HepG2 (cell line): ENCODE measurements around the gene TTLL10. TPM values are rescaled to one million over a fixed set of nuclear protein-coding genes. Genes with fewer than 3 reads are reported as not detected.

Experiments
- AGO1 ChIP-seq: fragments of 200-400 bp; formaldehyde crosslinking; IDR thresholded peaks from 2 replicates; pipeline ENCODE4 v1.6.1; 2017; ENCODE audit warnings: mild to moderate bottlenecking, low read depth, low read length, moderate library complexity; ENCODE audit not compliant: poor library complexity, severe bottlenecking
- GPBP1L1 ChIP-seq: sonication (generic); formaldehyde crosslinking; IDR thresholded peaks from 2 replicates; pipeline ENCODE4 v1.5.0; 2020; ENCODE audit warnings: mild to moderate bottlenecking, missing genetic modification reagents
- HNRNPH1 ChIP-seq: fragments of 200-400 bp; formaldehyde crosslinking; optimal IDR thresholded peaks from 2 replicates; pipeline ENCODE3; 2017; ENCODE audit warnings: mild to moderate bottlenecking, low read depth, low read length
- MED8 ChIP-seq: sonication (generic); formaldehyde crosslinking; IDR thresholded peaks from 2 replicates; pipeline ENCODE4 v1.8.1; 2023; ENCODE audit warnings: mild to moderate bottlenecking, missing genetic modification reagents; ENCODE audit not compliant: insufficient replicate concordance
- NFRKB ChIP-seq: fragments of 450-650 bp; IDR thresholded peaks from 2 replicates; pipeline ENCODE4 v1.6.1; 2017
- ZBED4 ChIP-seq: sonication (generic); formaldehyde crosslinking; IDR thresholded peaks from 2 replicates; pipeline ENCODE4 v1.4.0; 2020; ENCODE audit warnings: missing genetic modification reagents, borderline replicate concordance
- ZBTB46 ChIP-seq: sonication (generic); formaldehyde crosslinking; IDR thresholded peaks from 2 replicates; pipeline ENCODE4 v1.4.0; 2020; ENCODE audit warnings: mild to moderate bottlenecking, missing genetic modification reagents, borderline replicate concordance
- ZHX2 ChIP-seq, 2 experiments: sonication (generic) in 1 of 2; formaldehyde crosslinking in 1 of 2; IDR thresholded peaks; 2 replicates each; pipeline versions ENCODE4 v1.6.1 to v1.9.0; 2014 to 2022; ENCODE audit warnings: antibody characterized with exemption in 1 of 2, borderline replicate concordance in 1 of 2, inconsistent platforms in 1 of 2, low read depth in 1 of 2, missing genetic modification reagents in 1 of 2
- ZNF296 ChIP-seq: sonication (generic); formaldehyde crosslinking; conservative IDR thresholded peaks from 2 replicates; pipeline ENCODE4 v1.5.0; 2020; ENCODE audit warnings: mild to moderate bottlenecking, missing genetic modification reagents
- polyA plus RNA-seq, 8 experiments: library from polyadenylated mRNA; depleted of rRNA in 3 of 8; stranded (reverse) in 7 of 8; unstranded in 1 of 8; fragments of >200 nt; fragmentation: Illumina TruSeq in 4 of 8; extraction: Trizol in 4 of 8; gene quantifications; 2 replicates each; pipeline versions ENCODE4 v1.2.1 to v1.2.3, GENCODE V29; 2011 to 2016; ENCODE audit warnings: low read depth in 4 of 8, missing spikeins in 1 of 8, mixed read lengths in 1 of 8; ENCODE audit not compliant: insufficient read depth in 1 of 8
- total RNA-seq, 5 experiments: library from RNA; depleted of rRNA; stranded (reverse); fragments of >200 nt; fragmentation: Illumina TruSeq; extraction: Trizol; gene quantifications; 2 replicates each; pipeline ENCODE4 v1.2.3, GENCODE V29; 2016; ENCODE audit warnings: low read depth in 1 of 5

TTLL10 gene
- total and polyA plus RNA-seq, 2 of the 13 experiments (the other 11 are each of a cell fraction or from before 2014, with no cell fraction given), result not detected

GRCh38 chr1:1157914-1158710 lies 15.6 kb upstream of the TTLL10 start (continued):
- peak; percentile 20; the same call in 1 of the 2 replicates for TF ChIP-seq ZHX2 (IDR thresholded peaks at IDR 0.05; ENCODE audit: low read depth)
- TF ChIP-seq ZHX2 (CRISPR knock-in tag; IDR thresholded peaks at IDR 0.05; ENCODE audit: borderline replicate concordance), result no peak
- no peak for TF ChIP-seq GPBP1L1 (CRISPR knock-in tag)
- peak; percentile 45 for TF ChIP-seq AGO1
- no peak for TF ChIP-seq ZNF296 (CRISPR knock-in tag)
- TF ChIP-seq HNRNPH1, result no peak
- TF ChIP-seq ZBED4 (CRISPR knock-in tag), result no peak
- no peak for TF ChIP-seq MED8 (CRISPR knock-in tag)
- TF ChIP-seq ZBTB46 (CRISPR knock-in tag), result no peak
- TF ChIP-seq NFRKB, result no peak
